HCT116 (cell line): ENCODE measurements around the gene SYTL2.

Experiments used
- CEBPB ChIP-seq: IDR thresholded peaks from 2 replicates; pipeline ENCODE4 v1.6.1; 2012; ENCODE audit warnings: low read depth
- CTCF ChIP-seq, 3 experiments: fragments of 200-600 bp in 1 of 3; sonication (generic) in 1 of 3; IDR thresholded peaks in 2 of 3; conservative IDR thresholded peaks in 1 of 3; 2 replicates each; pipeline ENCODE4 v1.5.1; 2012 to 2017; ENCODE audit warnings: low read depth in 2 of 3, low read length in 2 of 3, antibody characterized with exemption in 1 of 3, borderline replicate concordance in 1 of 3, control low read depth in 1 of 3, mild to moderate bottlenecking in 1 of 3, mixed read lengths in 1 of 3, mixed run types in 1 of 3, moderate library complexity in 1 of 3; ENCODE audit not compliant: insufficient read depth in 1 of 3
- EGR1 ChIP-seq: IDR thresholded peaks from 2 replicates; pipeline ENCODE4 v1.6.1; 2012; ENCODE audit warnings: low read depth
- EZH2 ChIP-seq: fragments of 200-600 bp; sonication (generic); IDR thresholded peaks from 2 replicates; pipeline ENCODE4 v1.6.1; 2017; ENCODE audit warnings: antibody characterized with exemption, mixed run types
- MAX ChIP-seq: IDR thresholded peaks from 2 replicates; pipeline ENCODE4 v1.6.1; 2012
- POLR2A ChIP-seq: IDR thresholded peaks from 2 replicates; pipeline ENCODE4 v1.7.0; 2011; ENCODE audit warnings: borderline replicate concordance; ENCODE audit not compliant: insufficient read depth, insufficient read length; ENCODE audit errors: extremely low read depth
- POLR2AphosphoS5 ChIP-seq: IDR thresholded peaks from 2 replicates; pipeline ENCODE4 v1.6.1; 2011; ENCODE audit warnings: mild to moderate bottlenecking, low read depth, low read length, moderate library complexity
- SP1 ChIP-seq: IDR thresholded peaks from 2 replicates; pipeline ENCODE4 v1.6.1; 2012; ENCODE audit warnings: low read depth

GRCh38 chr11:85815186-85815931 is 4.4 kb upstream of the SYTL2 start:
- no peak for TF ChIP-seq CTCF (IDR thresholded peaks at IDR 0.05 in 2 of 3, conservative IDR thresholded peaks at IDR 0.05 in 1 of 3; ENCODE audit: borderline replicate concordance in 1 of 3, insufficient read depth in 1 of 3, low read depth in 2 of 3, low read length in 2 of 3)
- TF ChIP-seq MAX, result no peak
- no peak for TF ChIP-seq CEBPB
- 0 out of 2 replicates have a peak, but pooled peaks have one; percentile 16 for TF ChIP-seq SP1
- no peak for TF ChIP-seq POLR2A
- no peak for TF ChIP-seq EGR1
- TF ChIP-seq POLR2AphosphoS5, result no peak
- no peak for TF ChIP-seq EZH2
